GM10266 (cell line): ENCODE measurements around the gene KAT14.
"Not testable (repeated sequence)": the region's sequence is repeated elsewhere in the genome, so short reads cannot be mapped to it uniquely, and the experiment has no call there.

Source experiments
- DNase-seq: peaks from one replicate; pipeline ENCODE4 v3.0.0; 2012; ENCODE audit errors: extremely low spot score
- CTCF ChIP-seq: IDR thresholded peaks from 2 replicates; pipeline ENCODE4 v1.5.1; 2012; ENCODE audit warnings: mild to moderate bottlenecking, low read depth; ENCODE audit not compliant: control insufficient read depth, insufficient read depth; ENCODE audit errors: missing control alignments

Gene KAT14

DNA sequence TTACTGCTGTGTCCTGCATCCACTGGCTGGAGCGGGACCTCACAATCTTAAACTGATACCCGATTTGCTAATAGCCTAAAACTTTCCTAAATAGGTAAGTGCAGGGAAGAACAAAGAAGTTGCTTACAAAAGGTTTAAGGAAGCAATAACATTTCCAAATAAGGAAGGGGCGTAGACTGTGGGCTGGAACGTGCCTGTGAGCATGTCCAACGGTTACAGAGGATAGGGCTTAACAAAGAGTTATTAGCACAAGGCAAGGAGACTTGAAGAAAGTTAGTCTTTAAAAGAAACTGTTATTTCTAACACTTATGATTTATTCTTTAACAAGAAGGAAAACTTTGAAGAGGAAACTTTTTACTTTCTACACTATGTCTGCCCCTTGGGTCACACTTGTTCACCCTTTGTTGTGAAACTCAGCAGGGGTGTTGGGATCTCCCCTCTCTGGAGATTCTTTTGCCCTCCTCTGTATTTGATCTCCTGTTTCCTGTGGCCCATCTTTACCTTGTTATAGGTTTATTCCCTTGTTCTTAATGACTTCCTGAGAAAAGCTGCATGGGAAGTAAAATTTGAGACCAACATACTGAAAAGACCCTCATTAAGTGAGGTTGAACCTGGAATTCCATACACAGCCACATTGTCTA is 28.7 kb downstream of the KAT14 start:
- no peak for DNase-seq
- TF ChIP-seq CTCF = no peak

- no peak for DNase-seq
- no peak for TF ChIP-seq CTCF
Observed at GRCh38 chr20:18166950-18167349, 29.3 kb downstream of the KAT14 start.

DNA sequence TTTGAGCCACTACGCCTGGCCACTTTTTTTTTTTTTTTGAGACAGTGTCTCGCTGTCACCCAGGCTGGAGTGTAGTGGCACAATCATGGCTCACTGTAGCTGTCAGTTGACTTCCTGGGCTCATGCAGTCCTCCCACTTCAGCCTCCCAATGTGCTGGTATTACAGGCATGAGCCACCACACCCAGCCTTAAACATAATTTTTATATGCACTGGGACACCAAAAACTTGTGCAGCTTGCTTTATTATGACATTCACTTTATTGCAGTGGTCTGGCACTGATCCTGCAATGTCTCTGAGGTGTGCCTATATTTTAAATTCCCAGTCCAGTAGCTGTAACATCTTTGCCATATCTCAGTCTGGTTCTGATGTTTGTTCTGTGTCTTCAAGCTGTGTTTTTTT is 34.7 kb downstream of the KAT14 start:
- no peak for TF ChIP-seq CTCF
- DNase-seq = no peak

DNA sequence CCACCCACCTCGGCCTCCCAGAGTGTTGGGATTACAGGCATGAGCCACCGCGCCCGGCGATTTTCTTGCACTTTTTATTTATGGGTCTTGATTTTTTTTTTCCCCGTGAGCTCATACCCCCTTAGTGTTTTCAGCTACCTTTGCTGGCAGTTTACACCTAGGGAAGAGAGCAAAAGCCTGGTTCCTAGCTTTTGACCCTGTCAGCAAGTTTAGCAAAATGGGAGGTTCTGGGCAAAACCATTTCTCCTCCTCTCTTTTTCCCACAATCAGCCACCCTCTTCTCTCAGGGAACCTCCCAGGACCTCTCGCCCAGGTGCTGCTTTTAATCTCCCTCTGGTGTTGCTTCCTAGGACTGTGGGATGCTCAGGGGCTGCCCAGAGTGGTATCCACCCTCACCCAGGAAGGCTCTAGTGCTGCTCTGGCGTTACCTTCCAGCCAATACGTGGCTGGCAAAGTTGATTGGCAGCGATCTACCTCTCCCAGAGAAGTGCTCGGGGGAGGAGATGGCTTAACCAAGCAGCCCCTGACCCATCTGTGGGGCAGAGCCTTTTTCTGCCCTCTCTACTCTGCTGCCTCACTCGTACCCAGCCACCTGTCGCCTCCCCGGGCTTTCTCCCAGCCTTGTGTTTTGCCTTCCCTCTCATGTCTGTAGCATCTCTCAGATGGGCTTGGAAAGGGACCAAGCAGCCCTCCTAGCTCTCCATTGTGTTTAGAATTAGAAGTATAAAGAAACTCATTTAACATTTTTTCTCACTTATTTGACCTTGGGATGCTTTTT is 37.4 kb downstream of the KAT14 start:
- TF ChIP-seq CTCF = no peak
- DNase-seq = no peak

DNA sequence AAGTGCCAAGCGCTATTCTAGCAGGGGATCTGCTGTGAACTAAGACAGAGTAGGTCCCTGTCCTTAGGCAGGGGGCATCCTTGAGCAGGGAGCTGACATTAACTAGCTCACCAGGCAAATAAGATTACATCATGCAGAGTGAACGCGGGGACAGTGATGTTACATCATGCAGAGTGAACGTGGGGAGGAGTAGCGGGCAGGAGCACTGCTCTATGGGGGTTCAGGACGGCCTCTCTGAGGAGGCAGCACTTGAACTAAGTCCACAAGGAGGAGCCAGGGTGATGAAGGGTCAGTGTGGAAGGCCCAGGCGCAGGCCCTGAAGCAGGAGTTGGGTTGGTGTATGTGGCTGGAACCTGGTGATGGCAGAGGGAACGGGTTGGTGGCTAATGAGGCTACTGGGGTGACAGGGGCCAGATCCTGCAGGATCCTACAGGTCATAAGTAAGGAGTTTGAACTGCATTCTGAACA is 38.7 kb downstream of the KAT14 start:
- TF ChIP-seq CTCF = no peak
- no peak for DNase-seq

DNA sequence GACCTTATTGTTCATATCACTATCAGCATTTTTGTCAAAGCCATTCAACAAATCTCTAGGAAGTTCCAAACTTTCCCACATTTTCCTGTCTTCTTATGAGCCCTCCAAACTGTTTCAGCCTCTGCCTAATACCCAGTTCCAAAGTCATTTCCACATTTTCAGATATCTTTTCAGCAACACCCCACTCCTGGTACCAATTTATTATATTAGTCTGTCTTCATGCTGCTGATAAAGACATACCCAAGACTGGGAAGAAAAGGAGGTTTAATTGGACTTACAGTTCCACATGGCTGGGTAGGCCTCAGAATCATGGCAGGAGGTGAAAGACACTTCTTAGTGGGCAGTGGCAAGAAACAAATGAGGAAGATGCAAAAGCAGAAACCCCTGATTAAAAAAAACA is 42.7 kb downstream of the KAT14 start:
- not testable (repeated sequence) for DNase-seq

- TF ChIP-seq CTCF = no peak
- DNase-seq = no peak
Observed at GRCh38 chr20:18180815-18181214, 43.2 kb downstream of the KAT14 start.
